Esophagus mucosa (tissue), 1 donor: ENCODE results near the gene TTLL13. TPM values are rescaled to one million over a fixed set of nuclear protein-coding genes. Genes with fewer than 3 reads are reported as not detected.

Experiments used
- ATAC-seq: fragments of 200-7000 bp; cut with Tn5 transposase; one replicate; pipeline ENCODE4 v1.9.1; 2020
- total RNA-seq: library from RNA; stranded (reverse); gene quantifications from one replicate; pipeline ENCODE4 v1.2.4, GENCODE V29; 2023
- donor health status: DM: yes; HTN: yes; CAD: no.

Gene TTLL13
- not detected for total RNA-seq

GRCh38 chr15:90249203-90249863 lies at the start of gene TTLL13:
TTLL13 (plus strand) TSS chr15:90249556; CDS start chr15:90250631, 1,075 bp downstream.
- ATAC-seq: peak; percentile 85

- ATAC-seq: peak; percentile 2
Measured at GRCh38 chr15:90200534-90201129, 48.7 kb upstream of the TTLL13 start.

GRCh38 chr15:90201130-90201943 lies 48.0 kb upstream of the TTLL13 start, which contains the start of gene SEMA4B:
SEMA4B (plus strand) TSS chr15:90201330; CDS start chr15:90201579, 249 bp downstream.
- peak; percentile 73 for ATAC-seq

GRCh38 chr15:90201944-90202375 lies 47.4 kb upstream of the TTLL13 start:
- peak; percentile 7 for ATAC-seq

GRCh38 chr15:90202929-90203328 lies 46.4 kb upstream of the TTLL13 start:
- no peak for ATAC-seq

- no peak for ATAC-seq
Measured at GRCh38 chr15:90203473-90203872, 45.9 kb upstream of the TTLL13 start.

- ATAC-seq: peak; percentile 3
Measured at GRCh38 chr15:90203922-90204321, 45.4 kb upstream of the TTLL13 start.

- ATAC-seq: no peak
Measured at GRCh38 chr15:90205050-90205848, 44.1 kb upstream of the TTLL13 start.

GRCh38 chr15:90205886-90206285 lies 43.5 kb upstream of the TTLL13 start:
- ATAC-seq: peak; percentile 43

GRCh38 chr15:90207252-90207651 lies 42.1 kb upstream of the TTLL13 start:
- ATAC-seq: no peak

- ATAC-seq: no peak
Measured at GRCh38 chr15:90208356-90208755, 41.0 kb upstream of the TTLL13 start.

- no peak for ATAC-seq
Measured at GRCh38 chr15:90209591-90209990, 39.8 kb upstream of the TTLL13 start.

- ATAC-seq: no peak
Measured at GRCh38 chr15:90210593-90210992, 38.8 kb upstream of the TTLL13 start.

- ATAC-seq: peak; percentile 2
Measured at GRCh38 chr15:90211009-90211408, 38.3 kb upstream of the TTLL13 start.

GRCh38 chr15:90211440-90212143 lies 37.8 kb upstream of the TTLL13 start:
- ATAC-seq: peak; percentile 90

- peak; percentile 72 for ATAC-seq
Measured at GRCh38 chr15:90212221-90213098, 36.9 kb upstream of the TTLL13 start.

GRCh38 chr15:90213122-90213817 lies 36.1 kb upstream of the TTLL13 start:
- no peak for ATAC-seq

GRCh38 chr15:90213818-90214204 lies 35.5 kb upstream of the TTLL13 start:
- peak; percentile 1 for ATAC-seq

GRCh38 chr15:90214553-90215196 lies 34.7 kb upstream of the TTLL13 start:
- ATAC-seq: no peak
